Left renal pelvis (tissue), 4 donors: Measurements from ENCODE around the gene PRPF31. TPM values are rescaled to one million over a fixed set of nuclear protein-coding genes. Genes with fewer than 3 reads are reported as not detected.
"Not testable (repeated sequence)": the region's sequence is repeated elsewhere in the genome, so short reads cannot be mapped to it uniquely, and the experiment has no call there.

Source experiments
- DNase-seq, 4 donors: peaks; one replicate each; pipeline ENCODE4 v3.0.0-alpha.2; 2013; ENCODE audit warnings: low read depth in 4 of 4, low spot score in 3 of 4
- polyA plus RNA-seq, 4 donors: library from polyadenylated mRNA; unstranded; fragments of 120-200 nt; gene quantifications; one replicate each; pipeline ENCODE4 v1.2.1, GENCODE V29; 2013; ENCODE audit not compliant: insufficient read length in 4 of 4

PRPF31 gene
- polyA plus RNA-seq = 10 to 100 TPM; 50.8 to 72.9 (median 68.7) TPM

GRCh38 chr19:54115109-54116063 lies at the start of gene PRPF31, which contains the start of gene TFPT:
Gene PRPF31, plus strand, starts transcription at chr19:54115754. Its CDS starts 2,525 bp downstream, at chr19:54118279.
Gene TFPT, minus strand, starts transcription at chr19:54115657. Its CDS starts 388 bp downstream, at chr19:54115269.
- DNase-seq = peak; percentile 97 to 99 (median 98)

- no peak for DNase-seq
Observed at GRCh38 chr19:54069470-54069869, 46.1 kb upstream of the PRPF31 start.

- no peak for DNase-seq
Observed at GRCh38 chr19:54073829-54074228, 41.7 kb upstream of the PRPF31 start.

GRCh38 chr19:54074851-54075250 lies 40.7 kb upstream of the PRPF31 start:
- DNase-seq = no peak

GRCh38 chr19:54077334-54077733 lies 38.2 kb upstream of the PRPF31 start:
- DNase-seq = no peak

GRCh38 chr19:54081032-54081431 lies 34.5 kb upstream of the PRPF31 start, which contains the start of gene TARM1:
Gene TARM1, minus strand, starts transcription at chr19:54081365. Its CDS starts 25 bp downstream, at chr19:54081340.
- DNase-seq = no peak

- DNase-seq = no peak
Observed at GRCh38 chr19:54084410-54084809, 31.1 kb upstream of the PRPF31 start.

GRCh38 chr19:54094426-54095000 lies 21.0 kb upstream of the PRPF31 start:
- no peak for DNase-seq

GRCh38 chr19:54095136-54095858 lies 20.3 kb upstream of the PRPF31 start:
- DNase-seq = no peak

GRCh38 chr19:54095859-54096616 lies 19.5 kb upstream of the PRPF31 start:
- DNase-seq = peak in 1 of 4 donors; percentile 15

GRCh38 chr19:54096617-54097106 lies 18.9 kb upstream of the PRPF31 start:
- DNase-seq = no peak

GRCh38 chr19:54099190-54099902 lies 16.2 kb upstream of the PRPF31 start:
- DNase-seq = no peak

- DNase-seq = not testable (repeated sequence)
Observed at GRCh38 chr19:54099903-54100255, 15.7 kb upstream of the PRPF31 start.

- DNase-seq = no peak
Observed at GRCh38 chr19:54100561-54100960, 15.0 kb upstream of the PRPF31 start, which contains the start of gene OSCAR. Gene OSCAR, minus strand, starts transcription at chr19:54100803. Its CDS starts 11 bp downstream, at chr19:54100792.

GRCh38 chr19:54102421-54103169 lies 13.0 kb upstream of the PRPF31 start, which contains the start of gene NDUFA3:
Gene NDUFA3, plus strand, starts transcription at chr19:54102855. Its CDS starts 24 bp downstream, at chr19:54102879.
- DNase-seq = peak; percentile 95 to 98 (median 97)

GRCh38 chr19:54104998-54105715 lies 10.4 kb upstream of the PRPF31 start:
- no peak for DNase-seq

GRCh38 chr19:54105796-54106195 lies 9.8 kb upstream of the PRPF31 start:
- no peak for DNase-seq

GRCh38 chr19:54106716-54107115 lies 8.8 kb upstream of the PRPF31 start:
- no peak for DNase-seq
